Activated naive CD4-positive, alpha-beta T cell treated with Interleukin-2 at 50 U/mL for 16 hours (primary cell): ENCODE data around the gene SMG1.
"Not testable (repeated sequence)": the region's sequence is repeated elsewhere in the genome, so short reads cannot be mapped to it uniquely, and the experiment has no call there.

ENCODE experiments used
- DNase-seq: peaks from one replicate; pipeline ENCODE4 v3.0.0-alpha.2; 2020

Gene SMG1

GRCh38 chr16:18932243-18932987 is 6.2 kb upstream of the SMG1 start:
- no peak for DNase-seq

- no peak for DNase-seq
Measured at GRCh38 chr16:18931756-18932155, 5.5 kb upstream of the SMG1 start.

GRCh38 chr16:18930095-18930494 is 3.9 kb upstream of the SMG1 start:
- DNase-seq, result not testable (repeated sequence)

GRCh38 chr16:18928073-18928472 is 1.9 kb upstream of the SMG1 start:
- not testable (repeated sequence) for DNase-seq

- DNase-seq, result peak; percentile 70
Measured at GRCh38 chr16:18925215-18925985, 808 bp downstream of the SMG1 start.

- DNase-seq, result not testable (repeated sequence)
Measured at GRCh38 chr16:18923935-18924334, 2.3 kb downstream of the SMG1 start.

- DNase-seq, result not testable (repeated sequence)
Measured at GRCh38 chr16:18923124-18923523, 3.1 kb downstream of the SMG1 start.

- DNase-seq, result not testable (repeated sequence)
Measured at GRCh38 chr16:18909585-18909984, 16.6 kb downstream of the SMG1 start.

GRCh38 chr16:18908716-18909115 is 17.5 kb downstream of the SMG1 start:
- not testable (repeated sequence) for DNase-seq

GRCh38 chr16:18902778-18903177 is 23.4 kb downstream of the SMG1 start:
- DNase-seq, result not testable (repeated sequence)

- not testable (repeated sequence) for DNase-seq
Measured at GRCh38 chr16:18902044-18902443, 24.2 kb downstream of the SMG1 start.

- DNase-seq, result not testable (repeated sequence)
Measured at GRCh38 chr16:18901194-18901593, 25.0 kb downstream of the SMG1 start.

GRCh38 chr16:18884456-18884855 is 41.8 kb downstream of the SMG1 start:
- DNase-seq, result not testable (repeated sequence)

GRCh38 chr16:18877734-18878133 is 48.5 kb downstream of the SMG1 start:
- not testable (repeated sequence) for DNase-seq

- DNase-seq, result not testable (repeated sequence)
Measured at GRCh38 chr16:18877259-18877658, 48.9 kb downstream of the SMG1 start.

- not testable (repeated sequence) for DNase-seq
Measured at GRCh38 chr16:18876301-18876700, 49.9 kb downstream of the SMG1 start.

- DNase-seq, result not testable (repeated sequence)
Measured at GRCh38 chr16:18869043-18869771, 57.0 kb downstream of the SMG1 start.

GRCh38 chr16:18866277-18866823 is 59.9 kb downstream of the SMG1 start:
- not testable (repeated sequence) for DNase-seq

- not testable (repeated sequence) for DNase-seq
Measured at GRCh38 chr16:18862891-18863290, 63.3 kb downstream of the SMG1 start.

- no peak for DNase-seq
Measured at GRCh38 chr16:18855196-18855595, 71.0 kb downstream of the SMG1 start.

GRCh38 chr16:18853694-18854093 is 72.5 kb downstream of the SMG1 start:
- DNase-seq, result no peak

GRCh38 chr16:18852647-18853046 is 73.6 kb downstream of the SMG1 start:
- no peak for DNase-seq

- no peak for DNase-seq
Measured at GRCh38 chr16:18846416-18846815, 79.8 kb downstream of the SMG1 start.
